ENCODE data around the gene ZNF597. TPM values are rescaled to one million over a fixed set of nuclear protein-coding genes. Genes with fewer than 3 reads are reported as not detected.

Gene ZNF597, protein sequence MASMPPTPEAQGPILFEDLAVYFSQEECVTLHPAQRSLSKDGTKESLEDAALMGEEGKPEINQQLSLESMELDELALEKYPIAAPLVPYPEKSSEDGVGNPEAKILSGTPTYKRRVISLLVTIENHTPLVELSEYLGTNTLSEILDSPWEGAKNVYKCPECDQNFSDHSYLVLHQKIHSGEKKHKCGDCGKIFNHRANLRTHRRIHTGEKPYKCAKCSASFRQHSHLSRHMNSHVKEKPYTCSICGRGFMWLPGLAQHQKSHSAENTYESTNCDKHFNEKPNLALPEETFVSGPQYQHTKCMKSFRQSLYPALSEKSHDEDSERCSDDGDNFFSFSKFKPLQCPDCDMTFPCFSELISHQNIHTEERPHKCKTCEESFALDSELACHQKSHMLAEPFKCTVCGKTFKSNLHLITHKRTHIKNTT
- total RNA-seq = 1.2 and 1.8 TPM in 2 replicates

DNA sequence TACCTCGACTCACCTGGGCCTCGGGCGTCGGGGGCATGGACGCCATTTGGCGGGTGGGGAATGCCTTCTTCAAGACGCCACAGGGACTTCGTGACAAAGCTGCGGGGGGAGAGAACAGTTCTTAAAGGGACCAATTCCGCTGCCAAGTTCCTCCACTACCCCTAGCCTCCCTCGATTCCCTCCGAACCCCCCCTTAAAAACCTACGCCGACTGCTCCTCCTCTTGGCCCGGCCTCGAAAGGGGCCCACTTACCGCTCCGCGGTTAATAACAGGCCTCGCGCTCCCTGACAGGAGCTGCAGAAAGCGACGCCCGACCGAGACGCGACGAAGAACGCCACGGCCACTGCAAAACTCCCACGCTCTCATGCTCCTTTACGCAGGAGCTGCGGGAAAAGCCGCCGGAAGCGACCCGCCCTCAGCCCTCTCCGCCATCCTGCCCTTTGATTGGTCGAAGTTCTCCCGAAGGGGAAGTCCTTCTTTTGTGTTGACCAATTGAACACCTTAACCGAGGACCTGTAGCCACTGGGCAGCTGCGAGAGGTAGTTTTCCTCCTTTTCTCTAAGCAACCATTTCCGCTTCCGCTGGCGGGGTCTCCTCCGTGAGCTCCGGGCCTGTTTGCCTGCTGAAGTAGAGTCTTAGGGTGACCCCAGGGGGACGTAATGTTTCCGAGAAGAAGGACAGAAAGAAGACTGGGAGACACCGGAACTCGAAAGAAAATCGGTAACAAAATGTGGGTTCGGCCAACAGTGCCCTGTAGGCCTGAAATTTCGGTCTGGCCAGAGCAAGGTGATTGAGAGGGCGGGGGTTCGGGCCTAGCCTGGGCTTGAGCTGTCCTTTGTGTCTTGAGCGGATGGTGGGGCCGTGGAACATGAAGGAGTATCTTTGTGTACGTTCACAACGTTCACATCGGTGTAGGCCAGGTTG lies at the start of gene ZNF597, which contains the start of gene NAA60:
Gene ZNF597 (minus strand): TSS at position 397 of the 924 bp plus-strand sequence. CDS start 351 bp downstream, at position 46.
Gene NAA60 (plus strand): TSS at position 573 of the 924 bp plus-strand sequence. CDS start 32,548 bp downstream, outside the sequence.

DNA sequence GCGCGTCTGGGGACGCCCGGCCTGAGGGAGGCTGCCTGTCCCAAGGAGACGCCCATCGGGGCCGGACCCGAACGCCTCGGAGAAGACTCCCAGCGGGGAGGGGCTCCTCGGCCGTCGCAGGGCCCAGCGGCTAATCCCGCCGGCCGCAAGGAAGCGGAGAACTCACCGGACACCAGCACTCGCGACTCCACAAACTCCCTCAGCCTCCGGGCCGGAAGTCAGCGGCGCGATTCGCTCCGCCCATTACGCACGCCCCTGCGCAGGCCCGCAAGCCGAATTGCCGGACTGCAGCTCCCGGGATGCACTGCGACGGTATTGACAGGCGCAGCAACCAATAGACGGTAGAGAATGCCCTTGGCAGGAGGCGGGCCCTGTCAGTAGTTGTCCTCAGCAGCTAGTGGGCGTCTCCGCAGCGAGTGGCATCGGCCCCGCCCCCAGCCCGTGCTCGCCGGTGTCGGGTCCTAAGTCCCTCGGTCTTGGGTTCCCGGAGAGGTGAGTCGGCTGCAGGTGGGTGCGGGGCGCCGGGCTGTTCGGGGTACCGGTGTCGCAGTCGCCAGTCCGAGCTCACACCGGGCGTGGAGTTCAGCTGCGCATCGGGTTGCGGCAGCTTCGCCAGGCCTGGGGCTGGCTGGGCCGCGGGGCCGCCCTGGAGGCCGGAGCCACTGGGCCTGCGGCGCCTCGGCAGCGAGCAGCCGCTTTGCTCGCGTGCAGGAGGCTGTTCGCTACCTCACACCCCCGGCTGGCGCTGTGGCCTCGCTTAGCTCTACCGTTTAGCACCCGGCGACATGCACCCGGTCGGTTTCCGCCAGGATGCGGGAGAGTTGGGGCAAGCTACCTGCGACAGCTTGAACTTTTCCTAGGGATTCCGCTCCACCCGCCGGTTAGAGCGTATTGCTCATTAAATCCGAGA lies 42.3 kb downstream of the ZNF597 start, which contains the start of the genes ZNF174 and ZSCAN32:
Gene ZNF174 (plus strand): TSS at position 437 of the 910 bp plus-strand sequence. CDS start 790 bp downstream, outside the sequence.
Gene ZSCAN32 (minus strand): TSS at position 226 of the 910 bp plus-strand sequence. CDS start 3,447 bp downstream, outside the sequence.

Other genes starting within 250 kb of the ZNF597 start
- gene ZNF200, start 208.3 kb downstream of the ZNF597 start, total RNA-seq = 5.0 and 5.7 TPM in 2 replicates
- under 0.01 TPM in 1 of 2 replicates, not detected in the other for gene MEFV, start 186.9 kb downstream of the ZNF597 start, total RNA-seq
- 31.0 and 34.0 TPM in 2 replicates for gene ZNF263, start 160.0 kb downstream of the ZNF597 start, total RNA-seq
- 1.5 TPM in 2 replicates for gene TIGD7, start 138.1 kb downstream of the ZNF597 start, total RNA-seq
- 6.1 and 10.2 TPM in 2 replicates for gene ZNF75A, start 138.0 kb downstream of the ZNF597 start, total RNA-seq
- gene OR2C1, start 87.6 kb downstream of the ZNF597 start, total RNA-seq = not detected in 2 replicates
- 12.0 and 14.5 TPM in 2 replicates for gene ZSCAN32, start 42.5 kb downstream of the ZNF597 start, total RNA-seq
- 7.4 and 8.3 TPM in 2 replicates for gene ZNF174, start 42.3 kb downstream of the ZNF597 start, total RNA-seq
- 18.3 and 21.7 TPM in 2 replicates for gene NAA60, start 176 bp upstream of the ZNF597 start, total RNA-seq
- gene C16orf90, start 52.0 kb upstream of the ZNF597 start, total RNA-seq = not detected in 2 replicates
- gene CLUAP1, start 57.5 kb upstream of the ZNF597 start, total RNA-seq = 10.0 and 16.6 TPM in 2 replicates
- not detected in 2 replicates for gene NLRC3, start 133.9 kb upstream of the ZNF597 start, total RNA-seq
- 4.5 and 5.3 TPM in 2 replicates for gene SLX4, start 168.1 kb upstream of the ZNF597 start, total RNA-seq
- gene DNASE1, start 211.2 kb upstream of the ZNF597 start, total RNA-seq = 4.6 and 6.3 TPM in 2 replicates